ENCODE data around the gene P2RY6. TPM values are rescaled to one million over a fixed set of nuclear protein-coding genes. Genes with fewer than 3 reads are reported as not detected.

Gene P2RY6
- total RNA-seq, 2 experiments from 2014 or later, result not detected

- POLR2A ChIA-PET, result no interaction called here
- CTCF ChIA-PET, result no interaction called here
Observed at GRCh38 chr11:73333173-73333572, 61.0 kb downstream of the P2RY6 start.

DNA sequence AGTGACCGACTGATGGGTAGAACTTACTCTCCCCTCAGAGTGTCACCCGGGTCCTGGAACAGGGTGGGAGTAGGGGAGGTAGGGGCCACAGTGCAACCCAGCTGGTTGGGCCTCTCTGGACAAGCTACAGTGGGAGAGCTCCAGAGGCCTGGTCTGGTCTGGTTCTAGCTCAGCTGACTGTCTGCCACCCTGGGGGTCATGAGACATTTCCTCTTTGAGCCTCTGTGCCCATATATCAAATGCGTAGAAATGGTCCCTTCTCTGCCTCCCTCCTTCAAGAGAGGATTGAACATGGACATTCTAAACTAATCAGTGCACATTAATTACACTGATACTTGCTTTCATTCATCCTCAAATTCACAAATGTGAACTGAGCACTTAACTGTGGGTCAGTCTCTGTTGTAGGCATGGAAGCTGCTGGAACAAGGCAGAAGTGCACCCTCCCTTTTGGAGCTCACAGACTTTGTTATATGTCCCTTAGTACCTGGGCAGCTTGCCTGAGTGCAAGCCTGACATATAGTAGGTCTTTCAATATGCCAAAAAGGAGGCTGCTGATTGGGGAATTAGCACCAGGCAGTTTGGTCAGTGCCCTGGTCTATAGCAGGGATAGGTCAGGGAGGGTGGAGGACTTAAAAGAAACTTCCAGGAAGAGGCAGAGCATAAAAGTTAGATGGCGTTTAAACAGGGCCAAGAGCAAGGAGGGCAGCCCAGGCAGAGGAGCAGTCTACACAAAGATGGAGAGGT lies 61.7 kb downstream of the P2RY6 start:
- Histone ChIP-seq H3K9me3 (ENCODE audit: control insufficient read depth in 1 of 2, insufficient read depth in 1 of 2, low read length in 2 of 2) (no peaks in the 10 kb centered on the region), H3K4me3 (ENCODE audit: low read length) (no peak overlapping the region), H3K36me3 (ENCODE audit: insufficient read depth, low read length) (no peaks in the 10 kb centered on the region), H3K27ac (ENCODE audit: low read depth in 1 of 2, low read length in 2 of 2) (no peak overlapping the region), H3K27me3 (ENCODE audit: control insufficient read depth in 1 of 2, insufficient read depth in 2 of 2, low read length in 2 of 2) (no peaks in the 10 kb centered on the region), H3K4me1 (ENCODE audit: insufficient read depth, low read length) (peaks cover 3% of the 10 kb centered on the region)
- CTCF ChIA-PET, result interaction anchor here (0.7 kb wide), 1 partner anchor 27 kb away, joined by 4 read pairs; no protein-coding TSS in a partner anchor
- Mint-ChIP-seq H3K4me3 (no peak overlapping the region), H3K27me3 (no peaks in the 10 kb centered on the region), H3K36me3 (ENCODE audit: low read depth) (no peaks in the 10 kb centered on the region), H3K9me3 (no peaks in the 10 kb centered on the region), H3K27ac (no peak overlapping the region), H3K4me1 (ENCODE audit: low read depth) (no peaks in the 10 kb centered on the region)
- no peak for TF ChIP-seq CTCF (IDR thresholded peaks at IDR 0.05)
- intact Hi-C loops (cut with DNase I, micrococcal nuclease), result loop anchor here in 1 of 2 experiments (2.0 kb wide), 1 partner anchor 39 kb away; no protein-coding TSS in a partner anchor
- ATAC-seq (ENCODE audit: poor library complexity) (no peak), DNase-seq (no peak)
- POLR2A ChIA-PET, result no interaction called here

More at GRCh38 chr11:73333173-73333572, 61.0 kb downstream of the P2RY6 start:
- Mint-ChIP-seq H3K4me1 (ENCODE audit: low read depth) (no peaks in the 10 kb centered on the region), H3K9me3 (no peaks in the 10 kb centered on the region), H3K4me3 (no peak overlapping the region), H3K36me3 (ENCODE audit: low read depth) (no peaks in the 10 kb centered on the region), H3K27me3 (no peaks in the 10 kb centered on the region), H3K27ac (no peak overlapping the region)
- DNase-seq, result no peak
- Histone ChIP-seq H3K36me3 (ENCODE audit: insufficient read depth, low read length) (no peaks in the 10 kb centered on the region), H3K4me3 (ENCODE audit: low read length) (no peak overlapping the region), H3K4me1 (ENCODE audit: insufficient read depth, low read length) (peaks cover 3% of the 10 kb centered on the region), H3K27ac (ENCODE audit: low read depth in 1 of 2, low read length in 2 of 2) (no peak overlapping the region), H3K27me3 (ENCODE audit: control insufficient read depth in 1 of 2, insufficient read depth in 2 of 2, low read length in 2 of 2) (no peaks in the 10 kb centered on the region), H3K9me3 (ENCODE audit: control insufficient read depth in 1 of 2, insufficient read depth in 1 of 2, low read length in 2 of 2) (no peaks in the 10 kb centered on the region)
- TF ChIP-seq CTCF (IDR thresholded peaks at IDR 0.05), result no peak
- intact Hi-C loops (cut with DNase I, micrococcal nuclease), result no loop called here
- no peak for ATAC-seq (ENCODE audit: poor library complexity)

- Mint-ChIP-seq H3K4me3 (no peak overlapping the region), H3K9me3 (no peaks in the 10 kb centered on the region), H3K4me1 (ENCODE audit: low read depth) (no peaks in the 10 kb centered on the region), H3K27me3 (no peaks in the 10 kb centered on the region), H3K36me3 (ENCODE audit: low read depth) (no peaks in the 10 kb centered on the region), H3K27ac (no peak overlapping the region)
- ChIA-PET POLR2A (interaction anchor here (1.4 kb wide), 1 partner anchor 27 kb away, joined by 4 read pairs; the partner anchor contains the start of gene ARHGEF17), CTCF (interaction anchor here (1.2 to 3.2 kb wide), 7 partner anchors 17 to 44 kb away, joined by 3 to 38 read pairs (median 6); partner anchors contain the start of gene ARHGEF17)
- H3K36me3 ChIP-seq (ENCODE audit: insufficient read depth, low read length), result no peaks in the 10 kb centered on the region
- H3K27me3 ChIP-seq (ENCODE audit: control insufficient read depth in 1 of 2, insufficient read depth in 2 of 2, low read length in 2 of 2), result no peaks in the 10 kb centered on the region
- intact Hi-C loops (cut with DNase I, micrococcal nuclease), result loop anchor here (1.0 to 5.0 kb wide), 4 partner anchors 27 to 147 kb away; no protein-coding TSS in a partner anchor
- peak in 1 of 14 experiments; percentile 40 for DNase-seq
- no peak for ATAC-seq (ENCODE audit: poor library complexity)
- no peak overlapping the region for H3K4me3 ChIP-seq (ENCODE audit: low read length)
- no peaks in the 10 kb centered on the region for H3K9me3 ChIP-seq (ENCODE audit: control insufficient read depth in 1 of 2, insufficient read depth in 1 of 2, low read length in 2 of 2)
- TF ChIP-seq CTCF (IDR thresholded peaks at IDR 0.05), result no peak
- H3K27ac ChIP-seq (ENCODE audit: low read depth in 1 of 2, low read length in 2 of 2), result no peak overlapping the region
- H3K4me1 ChIP-seq (ENCODE audit: insufficient read depth, low read length), result peaks cover 3% of the 10 kb centered on the region
Observed at GRCh38 chr11:73334384-73335203, 62.5 kb downstream of the P2RY6 start.
